Body of pancreas (tissue), 4 donors: Measurements from ENCODE around the gene TTC16. TPM values are rescaled to one million over a fixed set of nuclear protein-coding genes. Genes with fewer than 3 reads are reported as not detected.

Source experiments
- ATAC-seq: fragments of 150-250 bp; one replicate; pipeline ENCODE4 v1.9.1; 2016
- DNase-seq, 4 donors: peaks; one replicate each; pipeline ENCODE4 v3.0.0-alpha.2; 2019
- H3K27ac ChIP-seq, 4 donors: fragments of 200-600 bp; sonication (generic); 1 replicate in 3 of 4; 2 replicates in 1 of 4; pipeline versions ENCODE4 v1.5.1 to v1.6.1; 2016 to 2019; ENCODE audit warnings: mild to moderate bottlenecking in 1 of 4, mixed read lengths in 1 of 4, moderate library complexity in 1 of 4
- H3K27me3 ChIP-seq, 2 donors: fragments of 200-600 bp; sonication (generic); one replicate each; pipeline ENCODE4 v1.6.0; 2016; ENCODE audit warnings: mild to moderate bottlenecking in 1 of 2
- H3K36me3 ChIP-seq, 2 donors: fragments of 200-600 bp; sonication (generic); replicated peaks in 1 of 2; 2 replicates each; pipeline ENCODE4 v1.5.1; 2016; ENCODE audit warnings: low read depth in 2 of 2; ENCODE audit not compliant: insufficient read depth in 1 of 2
- H3K4me1 ChIP-seq: fragments of 200-600 bp; sonication (generic); one replicate; pipeline ENCODE4 v1.6.0; 2016
- H3K4me3 ChIP-seq, 2 donors: fragments of 200-600 bp; sonication (generic); 1 replicate in 1 of 2; 2 replicates in 1 of 2; pipeline ENCODE4 v1.5.1; 2016 to 2019
- H3K9me3 ChIP-seq, 3 donors: fragments of 200-600 bp; sonication (generic); 1 replicate in 2 of 3; 2 replicates in 1 of 3; pipeline ENCODE4 v1.5.1; 2016
- POLR2A ChIP-seq, 3 donors: fragments of 450-650 bp; IDR thresholded peaks; one replicate each; pipeline ENCODE4 v1.6.1; 2016; ENCODE audit warnings: antibody characterized with exemption in 3 of 3, mild to moderate bottlenecking in 2 of 3
- WGBS, 2 donors: methylation state at CpG; one replicate each; pipeline ENCODE4 v1.1.5; 2017; 5-methylcytosine and 5-hydroxymethylcytosine counted together
- intact Hi-C: fragments of 100-400 bp; cut with DNase I; formaldehyde crosslinking; loops from one replicate; pipeline ENCODE4 v1.15.1; 2023
- total RNA-seq, 2 donors: library from RNA; depleted of rRNA; stranded (reverse); fragments of >200 nt; gene quantifications; one replicate each; pipeline ENCODE4 v1.1.0, GENCODE V29; 2016
- TF ChIP-seq, protein P1 (sequence below), 7 experiments: fragments of 450-650 bp in 4 of 7; fragments of 200-600 bp in 3 of 7; sonication (generic) in 3 of 7; IDR thresholded peaks; one replicate each; pipeline ENCODE4 v1.5.1; 2016 to 2019; ENCODE audit warnings: antibody characterized with exemption in 7 of 7

The TTC16 gene
- total RNA-seq, 2 donors from 2014 or later, result under 0.01 to 0.52 TPM

DNA sequence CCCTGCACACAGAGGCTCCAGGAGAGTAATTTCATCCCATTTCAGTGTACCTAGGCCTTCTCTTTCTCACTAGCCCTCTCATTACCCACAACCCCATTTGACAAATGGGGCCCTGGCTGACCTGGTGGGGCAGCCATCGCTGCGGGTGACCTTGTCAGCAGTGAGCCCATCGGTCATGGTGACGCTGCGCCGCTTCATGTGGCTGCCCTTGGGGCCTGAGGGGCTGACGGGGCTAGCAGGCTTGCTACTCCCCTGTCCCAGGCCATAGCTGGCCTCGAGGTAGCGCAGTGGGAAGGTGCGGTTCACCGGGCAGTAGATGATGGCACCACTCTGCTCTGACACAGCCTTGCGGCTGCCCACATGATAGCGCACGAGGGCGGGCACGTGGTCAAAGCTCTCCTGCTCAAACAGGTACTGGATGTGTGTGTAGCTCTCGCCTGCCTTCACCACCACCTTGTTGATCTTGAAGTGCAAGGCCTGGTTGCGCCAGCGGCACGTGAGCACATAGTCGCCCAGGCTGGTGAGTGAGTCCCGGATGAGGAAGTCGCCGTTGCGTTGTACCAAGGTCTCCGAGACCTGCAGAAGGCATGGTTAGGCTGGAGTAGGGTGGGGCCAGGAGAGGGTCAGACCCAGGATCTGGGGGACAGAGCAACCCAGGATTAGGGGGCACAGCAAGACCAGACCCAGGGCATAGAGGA lies 33.4 kb downstream of the TTC16 start:
- intact Hi-C loops, result loop anchor here (10.0 kb wide), 1 partner anchor 256 kb away; no protein-coding TSS in a partner anchor
- H3K36me3 ChIP-seq, result no peaks in the 10 kb centered on the region
- no peak overlapping the region for H3K4me3 ChIP-seq
- no peak for TF ChIP-seq POLR2A (IDR thresholded peaks at IDR 0.05)
- TF ChIP-seq, protein P1, sequence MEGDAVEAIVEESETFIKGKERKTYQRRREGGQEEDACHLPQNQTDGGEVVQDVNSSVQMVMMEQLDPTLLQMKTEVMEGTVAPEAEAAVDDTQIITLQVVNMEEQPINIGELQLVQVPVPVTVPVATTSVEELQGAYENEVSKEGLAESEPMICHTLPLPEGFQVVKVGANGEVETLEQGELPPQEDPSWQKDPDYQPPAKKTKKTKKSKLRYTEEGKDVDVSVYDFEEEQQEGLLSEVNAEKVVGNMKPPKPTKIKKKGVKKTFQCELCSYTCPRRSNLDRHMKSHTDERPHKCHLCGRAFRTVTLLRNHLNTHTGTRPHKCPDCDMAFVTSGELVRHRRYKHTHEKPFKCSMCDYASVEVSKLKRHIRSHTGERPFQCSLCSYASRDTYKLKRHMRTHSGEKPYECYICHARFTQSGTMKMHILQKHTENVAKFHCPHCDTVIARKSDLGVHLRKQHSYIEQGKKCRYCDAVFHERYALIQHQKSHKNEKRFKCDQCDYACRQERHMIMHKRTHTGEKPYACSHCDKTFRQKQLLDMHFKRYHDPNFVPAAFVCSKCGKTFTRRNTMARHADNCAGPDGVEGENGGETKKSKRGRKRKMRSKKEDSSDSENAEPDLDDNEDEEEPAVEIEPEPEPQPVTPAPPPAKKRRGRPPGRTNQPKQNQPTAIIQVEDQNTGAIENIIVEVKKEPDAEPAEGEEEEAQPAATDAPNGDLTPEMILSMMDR (IDR thresholded peaks at IDR 0.05), result no peak
- H3K4me1 ChIP-seq, result no peaks in the 10 kb centered on the region
- DNase-seq, result no peak
- WGBS, 2 donors, result 87 to 90% methylated on average over 15 to 26 of the region's 26 CpGs
- no peak for ATAC-seq
- H3K27ac ChIP-seq, result no peak overlapping the region
- H3K9me3 ChIP-seq, result no peaks in the 10 kb centered on the region
- peaks cover 0 to 8% of the 10 kb centered on the region in 2 donors for H3K27me3 ChIP-seq

DNA sequence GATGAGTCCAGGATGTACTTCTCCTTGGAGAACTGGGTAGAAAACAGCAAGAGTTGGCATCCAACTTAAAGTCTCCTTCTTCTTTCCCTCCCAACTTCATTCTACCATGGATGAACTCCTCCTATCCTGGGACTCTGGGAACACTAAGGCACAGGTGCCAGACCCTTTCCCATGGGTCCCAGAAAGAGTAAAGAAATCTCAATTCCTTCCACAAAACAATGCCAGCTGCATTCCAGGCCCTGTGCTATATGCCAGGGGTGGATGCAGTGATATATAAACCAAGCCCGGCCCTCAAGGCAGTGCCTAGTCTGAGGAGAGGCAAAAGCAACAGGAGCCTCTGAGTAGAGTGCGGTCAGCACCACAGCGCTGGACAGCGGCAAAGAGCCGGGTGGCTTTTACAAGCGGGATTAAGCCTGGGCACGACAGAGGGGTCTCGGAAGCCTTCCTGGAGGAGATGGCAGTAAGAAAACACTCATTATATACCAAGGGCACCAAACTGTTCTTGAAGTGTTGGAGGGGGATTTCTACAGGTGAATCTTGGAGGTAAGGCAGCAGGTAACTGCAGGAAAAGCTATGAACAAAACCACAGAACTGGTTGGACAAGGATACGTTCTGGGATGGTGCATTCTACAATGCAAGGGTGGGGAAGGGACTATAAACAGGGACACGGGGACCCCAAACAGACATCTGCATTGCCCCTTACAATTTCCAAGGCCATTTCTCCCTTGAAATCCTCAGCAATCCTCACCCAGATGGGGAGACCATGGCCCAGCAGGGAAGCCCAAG lies 35.6 kb downstream of the TTC16 start:
- WGBS, 2 donors, result 27 to 32% methylated on average over 10 of the region's 10 CpGs
- ATAC-seq (no peak), DNase-seq (peak in 2 of 4 donors; percentile 39 to 44)
- no peaks in the 10 kb centered on the region for H3K36me3 ChIP-seq
- peaks cover 7% of the 10 kb centered on the region for H3K4me1 ChIP-seq
- H3K9me3 ChIP-seq, result no peaks in the 10 kb centered on the region
- H3K27ac ChIP-seq, result no peak overlapping the region
- peaks cover 0 to 15% of the 10 kb centered on the region in 2 donors for H3K27me3 ChIP-seq
- intact Hi-C loops, result no loop called here
- H3K4me3 ChIP-seq, result no peak overlapping the region
- TF ChIP-seq, protein P1 (IDR thresholded peaks at IDR 0.05), result no peak
- no peak for TF ChIP-seq POLR2A (IDR thresholded peaks at IDR 0.05)

DNA sequence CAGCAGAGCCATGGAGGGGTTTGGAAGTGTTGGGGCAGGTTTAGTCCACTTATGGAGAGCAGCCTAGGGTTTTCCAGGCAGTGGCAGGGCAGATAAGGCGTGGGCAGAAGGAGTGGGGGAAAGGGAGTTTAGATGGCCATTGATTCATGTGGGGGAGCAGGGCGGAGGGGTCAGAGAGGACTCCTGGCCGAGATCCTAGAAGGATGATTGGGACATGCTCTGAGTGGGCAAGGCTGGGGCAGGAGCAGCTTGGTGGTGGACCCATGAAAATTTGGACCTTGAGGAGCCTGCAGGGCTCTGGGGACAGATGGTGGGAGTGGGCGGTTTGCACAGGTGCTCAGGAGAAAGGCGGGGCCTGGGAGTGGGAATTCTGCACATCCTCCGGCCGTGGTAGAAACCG lies 37.3 kb downstream of the TTC16 start:
- H3K4me3 ChIP-seq, result no peak overlapping the region
- intact Hi-C loops, result no loop called here
- no peak for DNase-seq
- H3K36me3 ChIP-seq, result no peaks in the 10 kb centered on the region
- TF ChIP-seq, protein P1 (IDR thresholded peaks at IDR 0.05), result no peak
- no peak for TF ChIP-seq POLR2A (IDR thresholded peaks at IDR 0.05)
- H3K4me1 ChIP-seq, result peaks cover 7% of the 10 kb centered on the region
- peaks cover 0 to 15% of the 10 kb centered on the region in 2 donors for H3K27me3 ChIP-seq
- no peak overlapping the region for H3K27ac ChIP-seq
- WGBS, 2 donors, result 72 to 75% methylated on average over 8 of the region's 8 CpGs
- no peak for ATAC-seq
- H3K9me3 ChIP-seq, result no peaks in the 10 kb centered on the region

DNA sequence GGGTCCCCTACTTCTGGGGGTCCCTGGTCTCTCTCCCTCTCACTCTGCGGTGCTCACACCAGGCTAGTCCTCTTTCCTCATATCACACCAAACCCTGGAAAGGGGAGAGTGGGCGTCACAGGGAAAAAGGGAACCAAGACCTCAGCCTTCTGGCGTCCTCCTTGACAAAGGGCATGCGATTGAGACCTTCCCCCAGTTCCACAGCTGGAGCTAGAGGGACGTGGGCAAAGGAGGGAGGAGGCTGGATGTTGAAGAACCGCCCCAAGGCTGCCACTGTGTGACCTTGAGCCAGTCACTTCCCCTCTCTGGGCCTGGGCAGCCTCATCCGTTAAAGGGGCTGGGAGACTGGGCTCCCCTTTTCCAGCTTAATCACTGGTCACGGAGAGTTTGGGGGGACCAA lies 37.7 kb downstream of the TTC16 start:
- 48 to 56% methylated on average over 6 to 8 of the region's 8 CpGs for WGBS, 2 donors
- no peak overlapping the region for H3K27ac ChIP-seq
- intact Hi-C loops, result no loop called here
- H3K4me1 ChIP-seq, result peaks cover 7% of the 10 kb centered on the region
- H3K9me3 ChIP-seq, result no peaks in the 10 kb centered on the region
- DNase-seq (no peak), ATAC-seq (no peak)
- H3K4me3 ChIP-seq, result no peak overlapping the region
- H3K36me3 ChIP-seq, result no peaks in the 10 kb centered on the region
- no peak for TF ChIP-seq POLR2A (IDR thresholded peaks at IDR 0.05)
- H3K27me3 ChIP-seq, result peaks cover 0 to 15% of the 10 kb centered on the region in 2 donors
